K562 (cell line): ENCODE data around the gene CNKSR1. TPM values are rescaled to one million over a fixed set of nuclear protein-coding genes. Genes with fewer than 3 reads are reported as not detected.
A peak's percentile ranks its signal among the peaks of the same experiment; 100 is the strongest.

Source experiments
- ATAC-seq: fragments of 200-7000 bp; cut with Tn5 transposase; 3 replicates; pipeline ENCODE4 v1.9.1; 2020; ENCODE audit warnings: moderate library complexity
- BruUV-seq: library from RNA; stranded (reverse); fragments of 400-500 nt; replicated peaks from 2 replicates; lab custom pipeline; 2021; lab: Mats Ljungman, UMichigan
- CTCF ChIA-PET: fragments of 300-600 bp; formaldehyde crosslinking; extraction: SDS; loops from one replicate; lab custom pipeline; 2021; ENCODE audit warnings: low intra/inter-chr PET ratio; lab: Yijun Ruan, JAX
- POLR2A ChIA-PET: fragments of 300-600, 350-650 bp; sonication (Branson Sonifier 250); formaldehyde crosslinking; extraction: SDS; loops from one replicate; lab custom pipeline; 2021; ENCODE audit warnings: antibody characterized with exemption, inconsistent platforms; lab: Yijun Ruan, JAX
- DNase-seq, 4 experiments: peaks; one replicate each; pipeline versions ENCODE4 v3.0.0 to v3.0.0-alpha.2; 2011 to 2018; ENCODE audit warnings: low spot score in 3 of 4, mixed read lengths in 3 of 4; ENCODE audit errors: extremely low read depth in 1 of 4
- FAIRE-seq: peaks from 2 replicates; lab custom pipeline; 2011; peaks lifted over from hg19 to GRCh38; lab: Jason Lieb, UNC
- H2AFZ ChIP-seq: 2 replicates; pipeline ENCODE4 v1.6.0; 2011; ENCODE audit warnings: low read depth, low read length, control low read depth, inconsistent platforms
- H3K27ac ChIP-seq: fragments of 200-600 bp; 3 replicates; pipeline ENCODE4 v1.8.0; 2011; ENCODE audit warnings: low read depth, mild to moderate bottlenecking, control low read depth, inconsistent platforms, low read length, moderate library complexity, mixed read lengths; ENCODE audit errors: extremely low read depth
- H3K27me3 ChIP-seq, 2 experiments: fragments of 300-600 bp in 1 of 2; 2 replicates in 1 of 2; 3 replicates in 1 of 2; pipeline versions ENCODE4 v1.6.0 to v1.8.0; 2011; ENCODE audit warnings: inconsistent platforms in 2 of 2, low read length in 2 of 2, mild to moderate bottlenecking in 1 of 2, mixed read lengths in 1 of 2, moderate library complexity in 1 of 2; ENCODE audit not compliant: control insufficient read depth in 2 of 2, insufficient read depth in 2 of 2
- H3K36me3 ChIP-seq: fragments of 300-600 bp; 3 replicates; pipeline ENCODE4 v1.8.0; 2011; ENCODE audit warnings: mild to moderate bottlenecking, low read length, inconsistent platforms; ENCODE audit not compliant: control insufficient read depth, insufficient read depth
- H3K4me1 ChIP-seq, 2 experiments: fragments of 200-600 bp in 1 of 2; replicated peaks in 1 of 2; 2 replicates in 1 of 2; 3 replicates in 1 of 2; pipeline versions ENCODE4 v1.5.1 to v1.8.0; 2011; ENCODE audit warnings: inconsistent platforms in 2 of 2, low read length in 2 of 2, mild to moderate bottlenecking in 1 of 2, mixed read lengths in 1 of 2, moderate library complexity in 1 of 2; ENCODE audit not compliant: control insufficient read depth in 2 of 2, insufficient read depth in 2 of 2
- H3K4me2 ChIP-seq: 2 replicates; pipeline ENCODE4 v1.6.1; 2011; ENCODE audit warnings: low read length, control low read depth, inconsistent platforms, mixed read lengths; ENCODE audit not compliant: insufficient read depth
- H3K4me3 ChIP-seq: fragments of 200-600 bp; sonication (generic), shearing (Covaris generic); 2 replicates; pipeline ENCODE4 v1.5.1; 2016; ENCODE audit warnings: control low read depth, inconsistent platforms
- H3K79me2 ChIP-seq: fragments of 200-600 bp; 3 replicates; pipeline ENCODE4 v1.8.0; 2011; ENCODE audit warnings: low read length, inconsistent platforms; ENCODE audit not compliant: control insufficient read depth, insufficient read depth
- H3K9ac ChIP-seq, 2 experiments: 2 replicates each; pipeline versions ENCODE4 v1.6.0 to v1.6.1; 2011; ENCODE audit warnings: low read depth in 2 of 2, low read length in 2 of 2, control low read depth in 1 of 2, inconsistent platforms in 1 of 2, mild to moderate bottlenecking in 1 of 2, mixed read lengths in 1 of 2; ENCODE audit not compliant: insufficient read depth in 1 of 2
- H3K9me1 ChIP-seq: one replicate; pipeline ENCODE4 v1.6.0; 2011; ENCODE audit warnings: inconsistent platforms, mild to moderate bottlenecking, low read length, moderate library complexity; ENCODE audit not compliant: control insufficient read depth, insufficient read depth
- H3K9me3 ChIP-seq: replicated peaks from 2 replicates; pipeline ENCODE4 v1.5.1; 2011; ENCODE audit warnings: low read depth, low read length, inconsistent platforms; ENCODE audit not compliant: control insufficient read depth, insufficient read depth
- H4K20me1 ChIP-seq: replicated peaks from 2 replicates; pipeline ENCODE4 v1.6.1; 2011; ENCODE audit warnings: low read length, inconsistent platforms, mixed read lengths; ENCODE audit not compliant: control insufficient read depth, insufficient read depth
- ATF6 ChIP-seq: sonication (generic); formaldehyde crosslinking; IDR thresholded peaks from 2 replicates; pipeline ENCODE4 v1.4.0; 2020; ENCODE audit warnings: mild to moderate bottlenecking, missing genetic modification reagents
- GTF2E2 ChIP-seq: fragments of 200-800 bp; sonication (Bioruptor generic); IDR thresholded peaks from 2 replicates; pipeline ENCODE4 v1.6.1; 2016; ENCODE audit warnings: missing genetic modification characterization, missing compliant biosample characterization
- NKRF ChIP-seq: fragments of 450-650 bp; IDR thresholded peaks from 2 replicates; pipeline ENCODE4 v1.6.1; 2016; ENCODE audit warnings: borderline replicate concordance
- TBP ChIP-seq: optimal IDR thresholded peaks from 2 replicates; pipeline ENCODE3; 2011; ENCODE audit warnings: low read depth, low read length, improper control_type of control experiment
- ZNF12 ChIP-seq: sonication (generic); formaldehyde crosslinking; IDR thresholded peaks from 2 replicates; pipeline ENCODE4 v1.4.0; 2020; ENCODE audit warnings: mild to moderate bottlenecking, missing genetic modification reagents
- ZNF511 ChIP-seq: sonication (generic); formaldehyde crosslinking; IDR thresholded peaks from 2 replicates; pipeline ENCODE4 v1.8.0; 2022; ENCODE audit warnings: mild to moderate bottlenecking, missing genetic modification reagents
- WGBS: fragments of 100-300 bp; shearing (Covaris generic); methylation state at CpG from one replicate; pipeline ENCODE4 v1.1.6; 2016; ENCODE audit warnings: low coverage, mixed read lengths; ENCODE audit not compliant: insufficient coverage; ENCODE audit errors: missing lambda C conversion rate; 5-methylcytosine and 5-hydroxymethylcytosine counted together
- in situ Hi-C: fragments of 300-500 bp; cut with MboI; formaldehyde crosslinking; loops from 4 replicates; pipeline ENCODE4 v1.15.0; 2018; ENCODE audit warnings: inconsistent platforms, mixed read lengths
- intact Hi-C: fragments of 100-400 bp; cut with micrococcal nuclease; formaldehyde crosslinking; loops from 2 replicates; pipeline ENCODE4 v1.14.2; 2022
- polyA plus RNA-seq, 8 experiments: library from polyadenylated mRNA; depleted of rRNA in 4 of 8; stranded (reverse) in 5 of 8; unstranded in 3 of 8; fragments of >200 nt; fragmentation: Nextera tagmentation in 2 of 8; fragmentation: Illumina TruSeq in 1 of 8; extraction: Ambion mirVana in 2 of 8; extraction: Trizol in 1 of 8; gene quantifications; 2 replicates each; pipeline versions ENCODE4 v1.2.1 to v1.2.3, GENCODE V29; 2011 to 2014; ENCODE audit warnings: inconsistent platforms in 1 of 8, missing spikeins in 1 of 8
- total RNA-seq, 7 experiments: library from RNA; depleted of rRNA in 6 of 7; stranded (reverse); fragments of >200 nt in 6 of 7; fragmentation: Illumina TruSeq in 2 of 7; extraction: Trizol in 2 of 7; gene quantifications; 2 replicates each; pipeline versions ENCODE4 v1.2.1 to v1.2.3, GENCODE V29; 2011 to 2021; ENCODE audit warnings: low replicate concordance in 1 of 7

CNKSR1 gene
- total and polyA plus RNA-seq, 9 of the 15 experiments (the other 6 are each of a cell fraction or from before 2014, with no cell fraction given), result 0.03 to 2.8 (median 1.1) TPM

- H3K4me2 ChIP-seq, result peak overlapping the region; percentile 96
- 37% methylated on average over 4 of the region's 4 CpGs for WGBS
- peaks cover 4% of the 10 kb centered on the region for H3K9me1 ChIP-seq
- intact Hi-C loops (loop anchor here (2.0 kb wide), 2 partner anchors 32 to 66 kb away; partner anchors contain the start of gene CEP85), in situ Hi-C loops (no loop called here)
- no TSS peak for BruUV-seq
- H3K79me2 ChIP-seq, result peaks cover 21% of the 10 kb centered on the region
- H3K27ac ChIP-seq, result peak overlapping the region; percentile 19; the same call in 1 of the 3 replicates
- peaks cover 22 to 43% of the 10 kb centered on the region in 2 experiments for H3K4me1 ChIP-seq
- H2AFZ ChIP-seq, result peak overlapping the region; percentile 90
- no peaks in the 10 kb centered on the region for H3K9me3 ChIP-seq
- DNase-seq (peak in 1 of 4 experiments; percentile 8), ATAC-seq (no peak), FAIRE-seq (no peak)
- peak overlapping the region; percentile 89 for H3K4me3 ChIP-seq
- peaks cover 17% of the 10 kb centered on the region; the same call in 1 of the 3 replicates for H3K36me3 ChIP-seq
- no peaks in the 10 kb centered on the region for H3K27me3 ChIP-seq
- peak overlapping the region; percentile 88 to 98; a peak in 3 of 4 replicates for H3K9ac ChIP-seq
- POLR2A ChIA-PET, result interaction anchor here (0.6 to 1.6 kb wide), 13 partner anchors 9 to 380 kb away, joined by 3 to 12 read pairs (median 3); partner anchors contain the start of genes CATSPER4, CEP85 and SH3BGRL3
- no peaks in the 10 kb centered on the region for H4K20me1 ChIP-seq
- CTCF ChIA-PET, result interaction anchor here (0.7 to 1.9 kb wide), 4 partner anchors 31 to 153 kb away, joined by 3 to 8 read pairs (median 3); no protein-coding TSS in a partner anchor
- TF ChIP-seq ZNF511 (CRISPR knock-in tag) (peak; percentile 38; the same call in 1 of the 2 replicates), ZNF12 (CRISPR knock-in tag) (0 out of 2 replicates have a peak, but pooled peaks have one; percentile 63), TBP (peak; percentile 26), ATF6 (0 out of 2 replicates have a peak, but pooled peaks have one; percentile 48), NKRF (no peak), GTF2E2 (tag) (peak; percentile 64; the same call in 1 of the 2 replicates)
These were observed 8.1 kb upstream of the CNKSR1 start for GRCh38 chr1:26169198-26169554.
